HG03280 (cell line): ENCODE measurements around the gene CASTOR1.

Source experiments
- ATAC-seq: cut with Tn5 transposase; IDR thresholded peaks from one replicate; pipeline ENCODE4 v1.9.1; 2021; ENCODE audit warnings: mild to moderate bottlenecking, moderate library complexity; ENCODE audit not compliant: unreplicated experiment

CASTOR1 gene

DNA sequence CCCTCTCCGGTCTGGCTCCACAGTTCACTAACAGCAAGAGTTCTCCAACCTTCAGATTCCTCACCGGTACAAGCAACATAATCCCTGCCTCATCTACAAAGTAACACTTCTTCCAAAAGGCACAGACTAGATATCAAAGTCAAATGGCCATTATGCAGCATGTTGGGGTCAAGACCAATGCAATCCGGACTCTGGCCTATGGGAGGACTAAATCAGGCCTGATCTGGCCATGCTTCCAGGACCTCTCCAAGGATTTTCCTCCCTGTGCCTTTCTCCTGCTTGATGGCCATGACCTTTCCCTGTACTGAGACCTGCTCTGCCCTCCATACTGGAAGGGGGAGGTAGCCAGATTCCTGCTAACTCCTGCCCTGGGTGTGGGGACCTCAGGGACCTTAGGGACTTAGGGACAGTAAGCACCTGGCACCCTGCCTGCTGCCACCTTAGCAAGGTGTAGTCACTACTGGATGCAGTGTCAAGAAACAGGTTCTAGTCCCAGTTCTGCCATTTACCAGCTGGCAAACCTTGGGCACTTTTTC is 30.8 kb upstream of the CASTOR1 start:
- no peak for ATAC-seq

DNA sequence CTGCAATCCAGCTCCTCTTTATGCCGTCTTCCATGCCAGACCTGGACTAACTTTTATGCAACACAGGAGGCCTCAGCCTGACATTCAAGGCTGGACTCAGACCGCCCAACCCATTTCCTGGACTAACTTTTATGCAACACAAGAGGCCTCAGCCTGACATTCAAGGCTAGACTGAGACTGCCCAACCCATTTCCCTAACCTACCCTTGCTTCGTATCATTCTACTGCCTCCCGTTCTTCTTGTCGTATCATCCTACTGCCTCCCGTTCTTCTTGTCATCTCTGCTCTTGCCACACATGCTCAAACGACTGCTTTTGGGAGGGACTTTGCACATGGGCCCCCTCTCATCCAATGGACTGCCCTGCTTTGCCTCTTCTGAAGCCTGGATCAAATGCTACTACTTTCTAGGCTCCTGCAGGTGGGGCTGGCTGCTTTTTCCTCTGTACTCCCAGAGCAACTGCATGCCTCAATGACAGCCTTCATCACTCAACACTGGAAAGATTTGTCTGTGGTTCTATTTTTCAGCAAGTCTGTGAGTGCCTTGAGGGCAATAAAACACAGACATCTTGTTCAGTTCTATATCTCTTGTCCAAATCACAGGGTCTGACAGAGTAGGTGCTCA is 29.6 kb upstream of the CASTOR1 start:
- ATAC-seq: no peak

DNA sequence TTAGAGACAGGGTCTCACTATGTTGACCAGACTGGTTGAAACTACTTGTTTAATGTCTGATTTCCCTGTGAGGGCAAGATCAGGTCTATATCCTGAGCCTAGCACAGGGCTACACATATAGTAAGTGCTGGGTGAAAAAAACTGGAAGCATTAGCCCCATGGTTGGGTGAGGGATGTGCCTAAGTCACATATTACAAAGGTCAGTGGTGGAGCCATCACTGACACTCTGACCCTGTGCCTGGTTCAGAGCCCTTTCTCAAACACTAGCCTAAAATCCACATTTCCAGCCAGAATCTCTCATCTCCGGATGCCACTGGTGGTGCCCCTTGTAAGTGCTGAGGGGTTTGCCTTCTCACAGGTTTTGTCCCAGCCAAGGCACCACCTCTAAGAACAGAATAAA is 28.5 kb upstream of the CASTOR1 start:
- no peak for ATAC-seq

DNA sequence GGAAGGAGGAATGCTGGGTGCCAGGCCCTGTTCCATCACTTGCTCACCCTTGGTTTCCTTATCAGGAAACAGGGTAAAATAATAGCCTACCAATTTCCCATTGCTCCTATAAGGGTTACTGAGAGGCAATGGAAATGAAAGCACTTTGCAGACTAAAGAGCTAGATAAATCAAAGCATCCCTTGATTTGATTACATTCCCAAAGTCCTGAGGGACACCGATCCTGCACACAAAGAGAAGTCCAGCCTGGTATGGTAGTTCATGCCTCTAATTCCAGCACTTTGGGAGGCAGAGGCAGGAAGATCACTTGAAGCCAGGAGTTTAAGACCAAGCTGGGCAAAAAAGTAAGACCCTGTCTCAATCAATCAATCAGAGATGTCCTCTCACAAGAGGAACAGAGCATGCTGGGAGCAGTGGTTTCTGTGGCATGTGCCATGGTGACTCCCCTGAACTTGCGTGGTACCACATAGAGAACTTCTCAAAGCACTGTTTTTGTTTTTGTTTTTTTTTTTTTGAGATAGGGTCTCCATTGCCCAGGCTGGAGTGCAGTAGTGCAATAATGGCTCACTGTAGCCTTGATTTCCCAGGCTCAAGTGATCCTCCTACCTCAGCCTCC is 26.8 kb upstream of the CASTOR1 start:
- no peak for ATAC-seq

DNA sequence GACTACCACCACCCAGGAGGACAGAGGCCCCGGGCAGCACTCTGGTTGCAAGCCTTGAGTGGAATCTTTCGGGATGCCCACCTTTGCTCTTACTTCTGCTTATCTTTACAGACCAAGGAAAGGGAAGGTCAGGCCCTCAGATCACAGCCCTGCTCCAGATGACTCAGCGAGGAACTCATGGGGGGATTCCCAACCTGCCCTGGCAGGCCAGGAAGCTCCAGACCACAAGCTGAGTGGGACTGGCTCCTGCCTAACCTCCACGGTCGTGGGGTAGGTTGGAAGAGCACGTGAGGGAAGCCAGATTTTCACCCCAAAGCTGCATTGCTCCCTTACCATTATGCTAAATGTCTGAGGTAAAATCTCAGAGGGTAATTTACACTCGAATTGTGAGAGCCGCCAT is 25.6 kb upstream of the CASTOR1 start:
- no peak for ATAC-seq

DNA sequence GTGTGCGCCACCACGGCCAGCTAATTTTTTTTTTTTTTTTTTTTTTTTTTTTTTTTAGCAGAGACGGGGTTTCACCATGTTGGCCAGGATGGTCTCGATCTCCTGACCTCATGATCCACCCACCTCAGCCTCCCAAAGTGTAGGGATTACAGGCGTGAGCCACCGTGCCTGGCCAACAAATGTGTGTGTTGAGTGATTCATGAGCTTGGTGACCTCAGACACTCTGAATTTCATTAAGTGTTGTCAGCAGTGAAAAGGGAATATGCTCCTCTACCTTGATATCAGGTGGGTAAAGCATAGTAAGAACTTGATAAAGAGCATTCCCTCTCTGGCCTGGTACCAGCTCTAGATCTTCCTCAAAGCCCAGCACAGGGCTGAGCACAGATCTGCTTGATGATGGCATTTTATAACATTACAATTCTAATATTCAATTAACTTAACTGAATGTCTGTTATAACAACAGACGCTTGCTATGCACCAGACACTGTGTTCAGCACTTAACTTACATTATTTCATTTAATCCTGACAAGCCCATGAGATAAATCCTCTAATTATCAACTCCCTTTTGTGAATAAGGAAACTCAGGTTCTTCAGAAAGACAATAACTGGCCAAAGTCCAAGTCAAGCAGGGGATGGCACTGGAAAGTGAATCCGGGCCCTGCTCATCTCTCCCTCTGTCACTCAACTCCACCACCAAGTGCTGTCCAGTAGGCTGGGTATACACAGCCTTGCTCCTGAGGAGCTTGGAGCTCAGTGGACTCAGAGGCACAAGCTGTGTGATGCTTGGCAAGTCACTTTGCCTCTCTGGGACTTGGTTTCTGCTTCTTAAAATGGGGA is 24.4 kb upstream of the CASTOR1 start:
- no peak for ATAC-seq

DNA sequence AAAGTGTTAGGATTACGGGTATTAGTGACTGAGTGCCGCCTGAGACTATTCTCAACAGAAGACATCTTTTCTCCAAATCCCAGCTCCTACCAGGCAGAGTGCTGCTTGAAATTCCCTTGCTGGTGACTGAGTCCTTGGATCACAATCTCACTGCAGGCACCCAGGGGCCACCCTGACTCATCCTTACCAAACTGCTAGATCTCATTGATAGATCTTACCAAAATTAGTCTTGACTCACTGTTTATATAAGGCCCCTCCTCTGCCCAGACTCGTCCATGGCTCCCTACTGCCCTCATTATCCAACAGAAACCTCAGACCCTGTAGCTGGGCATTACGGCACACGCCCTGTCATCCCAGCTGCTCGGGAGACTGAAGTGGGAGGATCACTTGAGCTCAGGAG is 22.7 kb upstream of the CASTOR1 start:
- no peak for ATAC-seq

DNA sequence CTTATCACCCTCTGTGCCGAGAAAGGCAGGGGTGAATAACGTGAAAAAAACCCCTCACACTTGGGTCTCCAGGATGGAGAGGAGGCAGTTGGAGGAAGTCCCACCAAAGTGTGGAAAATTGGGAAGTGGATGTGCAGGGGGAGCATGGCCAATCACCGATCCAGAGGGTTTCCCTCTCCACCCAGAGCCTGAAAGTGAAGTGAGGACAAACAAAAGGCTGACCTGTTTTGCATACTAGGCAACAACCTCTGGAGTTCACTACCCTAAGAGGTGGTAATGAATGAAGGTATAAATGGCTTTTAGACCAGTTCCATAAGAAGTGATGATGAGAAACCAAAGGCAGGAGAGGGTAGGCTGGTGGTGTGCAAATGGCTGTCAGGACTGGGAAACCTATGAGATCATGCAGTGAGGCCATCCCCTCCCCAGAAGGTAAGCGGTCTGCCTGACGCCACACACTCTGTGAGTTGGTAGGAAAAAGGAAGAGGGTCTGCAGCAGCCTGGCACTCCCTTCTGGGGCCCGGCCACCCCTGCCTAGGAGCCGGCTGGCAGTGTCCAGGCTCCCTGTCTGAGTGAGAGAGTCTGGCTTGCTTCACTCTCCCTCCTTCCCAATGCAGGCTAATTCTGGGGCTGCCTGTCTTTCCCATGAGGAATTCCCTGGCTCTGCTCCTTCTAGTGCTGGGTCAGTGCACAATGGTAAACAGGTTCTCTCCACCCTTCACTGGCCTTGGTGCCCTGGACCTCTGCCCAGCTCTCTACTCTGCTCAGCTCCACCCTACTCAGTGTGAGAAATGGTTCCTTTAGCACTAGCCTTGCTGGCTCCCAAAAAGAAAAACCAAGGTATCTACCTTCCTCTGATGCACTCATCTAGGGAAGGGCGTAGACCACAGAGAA is 21.8 kb upstream of the CASTOR1 start:
- no peak for ATAC-seq

DNA sequence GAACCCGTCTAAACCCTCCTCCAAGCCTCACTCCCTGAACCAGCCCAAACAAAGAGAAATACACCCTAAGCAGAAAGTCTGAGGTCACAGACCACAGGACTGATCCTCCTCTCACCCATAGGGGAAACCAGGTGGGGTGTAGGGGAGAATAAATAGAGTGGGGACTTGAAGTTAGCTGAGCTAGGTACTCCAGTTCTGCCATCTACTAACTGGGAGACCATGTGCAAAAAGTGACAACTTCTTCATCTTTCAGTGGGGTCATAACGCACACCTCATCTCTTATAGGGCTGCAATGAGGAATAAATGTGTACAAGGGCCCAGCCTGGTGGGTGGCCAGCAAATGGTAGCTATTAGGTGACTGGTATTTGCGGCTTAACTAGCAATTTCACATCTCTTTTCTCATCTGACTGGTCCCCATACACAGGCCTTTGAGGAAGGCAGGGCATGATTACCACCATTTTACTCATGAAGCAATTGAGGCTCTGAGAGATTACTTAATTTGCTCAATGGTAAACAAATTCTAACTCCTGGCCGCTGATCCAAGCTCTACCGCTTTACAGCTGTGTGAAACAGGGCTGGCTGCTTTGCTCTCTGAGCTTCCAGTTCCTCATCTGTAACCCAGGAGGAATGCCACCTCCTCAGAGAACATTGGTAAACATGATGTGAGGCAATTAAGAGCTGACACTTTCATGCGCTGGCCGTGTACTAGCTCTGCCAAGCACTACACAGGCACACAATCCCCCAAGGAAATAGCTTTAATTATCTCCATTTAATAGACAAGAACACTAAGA is 20.8 kb upstream of the CASTOR1 start:
- ATAC-seq: peak; percentile 45

DNA sequence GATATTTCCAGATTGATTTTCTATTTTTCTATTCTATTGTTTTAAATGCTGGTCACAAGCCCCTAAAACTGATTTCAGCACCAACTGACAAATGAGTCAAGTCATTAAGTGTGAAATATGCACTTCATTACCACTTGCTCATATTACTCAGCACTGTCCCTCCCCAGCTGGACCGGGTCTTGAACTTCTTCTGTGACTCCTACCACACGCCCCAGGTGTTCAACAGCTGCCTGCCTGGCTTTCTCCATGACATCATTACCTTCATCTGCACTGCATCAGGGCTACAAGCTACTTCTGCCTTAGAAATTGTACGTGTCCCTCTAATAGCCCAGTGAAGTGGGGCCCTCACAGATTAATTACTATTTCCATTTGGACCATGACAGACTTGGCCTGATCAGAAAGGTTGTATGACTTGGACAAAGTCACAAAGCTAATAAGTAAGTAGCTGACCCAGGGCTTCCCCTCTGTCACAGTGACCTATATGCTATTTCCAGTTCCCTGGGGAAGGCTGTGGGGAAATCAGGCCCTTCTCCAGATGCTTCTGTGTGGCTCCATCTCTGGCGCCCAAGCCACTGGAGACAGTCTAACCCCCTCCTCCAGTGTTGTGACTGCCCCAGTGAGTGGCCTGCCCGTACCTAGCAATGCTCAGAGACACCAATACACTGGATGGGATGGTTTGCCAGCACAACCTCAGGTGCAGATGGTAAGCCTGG is 19.4 kb upstream of the CASTOR1 start:
- ATAC-seq: no peak

DNA sequence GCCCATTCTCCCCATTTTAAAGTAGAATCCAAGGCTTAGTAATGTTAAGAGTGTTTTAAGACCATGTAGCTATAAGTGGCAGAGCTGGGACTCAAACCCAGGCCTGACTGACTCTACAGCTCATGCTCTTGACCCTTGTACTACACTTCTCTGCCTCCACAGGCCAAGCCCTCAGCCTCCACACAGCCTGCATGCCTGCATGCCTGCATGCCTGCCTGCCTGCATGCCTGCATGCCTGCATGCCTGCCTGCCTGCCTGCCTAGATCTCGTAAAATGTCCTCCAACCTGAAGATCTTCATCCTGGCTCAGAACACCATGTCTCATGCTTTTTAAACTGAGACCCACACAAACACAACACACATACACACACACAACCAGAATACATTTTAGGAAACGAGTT is 18.8 kb upstream of the CASTOR1 start:
- no peak for ATAC-seq

DNA sequence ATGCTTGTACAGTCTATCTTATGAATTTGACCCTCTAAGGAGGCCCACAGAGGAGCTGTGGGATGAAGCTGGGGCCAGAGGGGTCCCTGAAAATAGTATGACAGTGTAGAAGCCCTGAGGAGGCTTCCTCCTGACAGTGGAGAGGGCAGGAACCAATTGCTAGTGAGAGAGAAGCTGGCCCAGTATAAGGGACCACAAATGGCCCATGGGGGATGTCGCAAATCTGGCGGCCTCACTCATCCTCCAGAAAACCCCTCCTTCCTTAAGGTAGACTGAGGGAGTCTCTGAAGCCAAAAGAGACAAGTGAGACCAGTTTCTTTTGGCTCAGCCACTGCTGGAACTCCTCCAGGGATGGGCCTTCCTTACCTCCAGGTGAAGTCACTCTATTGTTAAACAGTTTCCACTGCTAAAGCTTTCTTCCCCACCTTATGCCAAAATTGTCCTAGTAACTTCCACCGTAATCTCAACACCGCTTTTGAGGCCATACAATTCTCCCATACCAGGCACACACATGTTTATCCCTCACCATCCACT is 17.8 kb upstream of the CASTOR1 start:
- no peak for ATAC-seq

DNA sequence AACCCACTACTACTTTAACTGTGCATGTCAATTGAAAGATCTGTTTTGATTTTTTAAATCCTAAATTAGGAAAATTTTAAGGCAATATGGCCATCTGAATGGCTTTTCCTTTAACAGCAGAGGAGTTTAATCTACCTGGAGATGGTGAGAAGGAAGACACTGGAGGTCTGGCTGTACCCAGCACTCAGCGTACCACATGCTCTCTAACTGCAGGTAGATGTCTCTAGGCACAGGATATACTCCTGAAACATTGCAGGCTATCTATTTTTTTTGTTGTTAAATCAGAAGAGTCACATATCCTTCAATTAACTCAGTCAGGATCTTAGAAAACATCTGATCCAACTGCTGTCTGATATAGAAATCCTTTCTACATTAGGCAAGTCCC is 17.3 kb upstream of the CASTOR1 start:
- no peak for ATAC-seq

DNA sequence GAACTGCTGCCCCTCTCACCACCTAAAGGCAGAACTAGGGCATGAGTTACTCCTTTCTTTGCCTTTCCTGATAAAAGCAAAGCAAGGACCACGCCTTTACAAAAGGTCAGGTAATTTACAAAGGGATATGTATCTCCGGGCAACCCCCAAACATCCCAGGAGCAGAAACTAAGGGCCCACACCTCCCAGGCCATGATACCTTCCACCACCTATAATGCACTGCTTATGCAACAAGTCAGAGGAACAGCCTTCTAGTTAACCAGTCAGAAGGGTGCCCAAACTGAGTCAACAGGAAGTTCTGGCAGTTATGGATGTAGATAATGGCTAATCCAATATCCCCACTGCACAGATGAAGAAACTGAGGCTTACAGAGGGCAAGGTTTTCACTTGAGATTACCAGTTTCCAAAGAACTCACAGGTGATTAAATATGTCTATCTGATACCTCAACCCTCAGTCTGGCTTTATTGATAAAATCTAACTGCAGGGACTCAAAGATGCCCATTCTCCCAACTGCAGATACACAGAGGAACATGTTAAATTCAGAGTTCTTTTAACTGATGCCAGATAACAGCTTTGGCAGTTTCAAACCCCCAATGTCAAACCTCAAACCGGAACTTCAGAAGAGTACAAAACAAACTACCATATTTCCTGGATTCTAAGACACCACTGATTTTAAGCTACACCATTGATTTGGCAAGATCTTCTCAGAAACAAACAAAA is 16.8 kb upstream of the CASTOR1 start:
- ATAC-seq: no peak

DNA sequence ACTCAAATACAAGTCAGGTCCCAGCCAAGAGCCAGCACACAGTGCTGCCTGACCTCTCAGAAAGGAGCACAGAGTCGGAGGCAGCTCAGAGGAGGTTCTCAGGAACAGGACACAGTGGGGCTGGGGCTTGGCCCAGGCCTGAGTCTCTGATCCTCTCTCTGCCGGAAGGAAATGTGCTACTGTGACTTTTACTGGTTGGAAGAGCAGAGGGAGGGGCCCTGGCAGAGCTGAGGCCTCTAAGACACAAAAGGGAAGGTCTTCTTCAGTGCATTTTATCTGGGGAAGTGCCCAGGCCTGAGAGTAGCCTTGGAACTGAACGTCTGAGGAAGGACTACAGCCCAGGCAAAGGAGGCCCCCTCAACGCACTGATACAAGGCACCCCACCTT is 16.2 kb upstream of the CASTOR1 start:
- ATAC-seq: no peak

DNA sequence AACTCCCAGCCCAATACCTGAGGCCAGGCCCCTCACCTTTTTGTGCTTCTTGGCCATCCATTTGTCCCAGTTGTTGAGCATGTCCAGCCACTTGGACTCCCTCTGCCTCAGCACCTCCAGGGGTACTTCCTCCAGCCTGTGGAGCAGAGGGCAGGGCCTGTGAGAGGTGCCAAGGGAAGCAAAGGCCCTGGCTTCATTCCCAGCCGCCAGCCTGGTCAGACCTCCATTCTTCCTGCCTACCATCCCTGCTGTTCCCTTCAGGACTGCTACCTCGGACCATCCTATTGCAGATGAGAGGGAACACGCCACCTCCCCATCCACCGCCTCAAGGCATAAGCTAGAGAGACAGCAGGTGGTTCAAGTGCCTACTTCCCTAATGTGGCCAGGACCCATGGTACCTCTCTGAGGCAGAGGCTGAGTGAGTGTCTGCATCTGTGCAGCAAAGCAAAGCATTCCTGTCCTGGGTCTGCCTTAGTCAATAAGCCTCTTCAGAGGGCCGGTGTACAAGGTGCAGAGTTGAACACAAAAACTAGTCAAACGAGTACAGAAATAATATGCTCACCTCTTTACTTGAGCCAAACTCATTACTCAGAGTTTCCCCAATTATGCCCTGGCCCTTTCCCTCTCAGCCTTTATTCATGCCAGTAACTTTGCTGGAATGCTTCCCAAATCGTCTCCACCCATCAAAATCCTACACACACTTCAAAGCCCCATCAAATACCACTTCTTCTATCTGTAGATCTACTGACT is 15.4 kb upstream of the CASTOR1 start:
- ATAC-seq: no peak

DNA sequence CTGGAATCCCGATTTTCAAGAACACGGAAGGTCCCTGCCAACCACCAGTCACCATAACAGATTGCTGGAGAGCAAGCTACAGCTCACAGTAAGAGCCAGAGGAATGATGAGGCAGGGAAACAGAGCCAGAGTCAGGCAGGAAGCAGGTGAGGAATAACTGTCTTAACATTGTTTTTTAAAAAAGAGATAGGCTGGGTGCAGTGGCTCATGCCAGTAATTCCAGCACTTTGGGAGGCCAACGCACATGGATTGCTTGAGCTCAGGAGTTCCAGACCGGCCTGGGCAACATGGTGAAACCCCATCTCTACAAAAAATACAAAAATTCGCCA is 13.5 kb upstream of the CASTOR1 start:
- ATAC-seq: no peak
